ENCODE results near the gene MAPKAPK2. TPM values are rescaled to one million over a fixed set of nuclear protein-coding genes. Genes with fewer than 3 reads are reported as not detected.
A peak's percentile ranks its signal among the peaks of the same experiment; 100 is the strongest.

Gene MAPKAPK2
- total RNA-seq, 1 experiment from 2014 or later, result 98.5 TPM

- H3K27ac ChIP-seq (ENCODE audit: low read length), result no peak overlapping the region
- H2AFZ ChIP-seq (ENCODE audit: low read length), result no peak overlapping the region
- H3K4me3 ChIP-seq (ENCODE audit: low read length), result no peak overlapping the region
- H3K9me2 ChIP-seq (replicated peaks; ENCODE audit: low read length), result no peaks in the 10 kb centered on the region
- peaks cover 56% of the 10 kb centered on the region for H3K27me3 ChIP-seq (ENCODE audit: low read length)
- H3K4me2 ChIP-seq (ENCODE audit: low read length), result peak overlapping the region; percentile 5; the same call in 1 of the 2 replicates
- no peaks in the 10 kb centered on the region for H3F3A ChIP-seq (ENCODE audit: low read length, unreplicated experiment)
- POLR2A ChIA-PET (ENCODE audit: unreplicated experiment), result no interaction called here
- TF ChIP-seq EZH2 (IDR thresholded peaks at IDR 0.05; ENCODE audit: low read length, unreplicated experiment), result no peak
- TF ChIP-seq CTCF (conservative IDR thresholded peaks at IDR 0.05; ENCODE audit: low read depth, low read length), result no peak
- no peak for TF ChIP-seq EZH2phosphoT487 (IDR thresholded peaks at IDR 0.05; ENCODE audit: borderline replicate concordance, low read length)
- peak; percentile 99 for ATAC-seq
- no peaks in the 10 kb centered on the region for H3K36me3 ChIP-seq (ENCODE audit: low read depth, low read length)
- DNase-seq, result peak; percentile 91
- peaks cover 9% of the 10 kb centered on the region for H3K4me1 ChIP-seq (ENCODE audit: insufficient read depth, low read length)
- no peaks in the 10 kb centered on the region for H3K79me2 ChIP-seq (ENCODE audit: low read length)
- intact Hi-C loops (cut with micrococcal nuclease), result no loop called here
- no peaks in the 10 kb centered on the region for H4K20me1 ChIP-seq (ENCODE audit: low read length)
- H3K9me3 ChIP-seq (ENCODE audit: low read length), result no peaks in the 10 kb centered on the region
- CTCF ChIA-PET, result interaction anchor here (0.9 to 1.0 kb wide), 2 partner anchors 43 to 146 kb away, joined by 3 to 5 read pairs; no protein-coding TSS in a partner anchor
- no peak overlapping the region for H3K9ac ChIP-seq (ENCODE audit: low read length)
- no TSS peak for BruUV-seq (replicated peaks)
Observed at GRCh38 chr1:206766251-206766856, 81.6 kb downstream of the MAPKAPK2 start.

GRCh38 chr1:206768472-206769303 lies 84.0 kb downstream of the MAPKAPK2 start:
- H3K27ac ChIP-seq (ENCODE audit: low read length), result no peak overlapping the region

More at GRCh38 chr1:206768472-206769303, 84.0 kb downstream of the MAPKAPK2 start:
- Histone ChIP-seq H4K20me1 (ENCODE audit: low read length) (no peaks in the 10 kb centered on the region), H3K4me2 (ENCODE audit: low read length) (no peak overlapping the region), H3K79me2 (ENCODE audit: low read length) (no peaks in the 10 kb centered on the region), H3F3A (ENCODE audit: low read length, unreplicated experiment) (no peaks in the 10 kb centered on the region), H3K9ac (ENCODE audit: low read length) (no peak overlapping the region), H2AFZ (ENCODE audit: low read length) (no peak overlapping the region), H3K9me3 (ENCODE audit: low read length) (no peaks in the 10 kb centered on the region), H3K4me1 (ENCODE audit: insufficient read depth, low read length) (peaks cover 9% of the 10 kb centered on the region), H3K27me3 (ENCODE audit: low read length) (peaks cover 59% of the 10 kb centered on the region), H3K9me2 (replicated peaks; ENCODE audit: low read length) (no peaks in the 10 kb centered on the region), H3K4me3 (ENCODE audit: low read length) (no peak overlapping the region), H3K36me3 (ENCODE audit: low read depth, low read length) (no peaks in the 10 kb centered on the region)
- CTCF ChIA-PET, result no interaction called here
- no TSS peak for BruUV-seq (replicated peaks)
- POLR2A ChIA-PET (ENCODE audit: unreplicated experiment), result no interaction called here
- intact Hi-C loops (cut with micrococcal nuclease), result no loop called here
- DNase-seq, result no peak
- TF ChIP-seq EZH2 (IDR thresholded peaks at IDR 0.05; ENCODE audit: low read length, unreplicated experiment), result no peak
- TF ChIP-seq EZH2phosphoT487 (IDR thresholded peaks at IDR 0.05; ENCODE audit: borderline replicate concordance, low read length), result no peak
- TF ChIP-seq CTCF (conservative IDR thresholded peaks at IDR 0.05; ENCODE audit: low read depth, low read length), result no peak
- ATAC-seq, result no peak
